ENCODE data around the gene LRATD1.
A peak's percentile ranks its signal among the peaks of the same experiment; 100 is the strongest.

DNA sequence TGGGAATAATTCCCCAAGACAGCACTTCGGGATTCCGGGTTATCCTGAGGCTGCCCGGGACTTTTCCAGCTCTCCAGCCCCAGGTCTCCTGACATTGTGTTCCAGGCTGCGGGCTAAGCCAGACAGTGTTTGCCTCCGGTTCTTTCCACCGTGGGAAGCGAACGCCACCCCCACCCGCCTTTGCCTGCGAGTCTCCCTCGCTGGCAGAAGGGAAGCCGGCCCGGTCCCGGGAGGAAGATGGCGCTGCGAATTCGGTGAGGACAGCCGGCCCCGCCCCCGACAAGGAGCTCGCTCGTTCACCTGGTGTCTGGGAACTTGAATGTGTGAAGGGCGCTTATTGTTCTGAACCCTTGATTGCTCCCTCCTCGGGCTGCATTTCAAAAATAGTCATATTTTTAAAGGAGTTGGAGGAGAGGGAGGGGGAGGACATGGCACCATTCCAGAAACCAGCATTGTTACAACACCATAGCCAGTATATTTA lies 2.9 kb downstream of the LRATD1 start:
- TF ChIP-seq POLR2A (IDR thresholded peaks at IDR 0.05) (no peak), EP300 (IDR thresholded peaks at IDR 0.05) (no peak), POLR2AphosphoS5 (IDR thresholded peaks at IDR 0.05) (no peak), CTCF (IDR thresholded peaks at IDR 0.05) (peak in 1 of 6 experiments; percentile 10)
